Large intestine (tissue), 1 donor: ENCODE measurements around the gene SNX5. TPM values are rescaled to one million over a fixed set of nuclear protein-coding genes. Genes with fewer than 3 reads are reported as not detected.

Source experiments
- polyA plus RNA-seq: library from polyadenylated mRNA; unstranded; fragments of 120-200 nt; gene quantifications from one replicate; pipeline ENCODE4 v1.2.1, GENCODE V29; 2013

Gene SNX5
- polyA plus RNA-seq, 1 donor: 197 TPM

Other genes starting within 250 kb of the SNX5 start
- 33.3 TPM for gene MGME1, start 224 bp upstream of the SNX5 start, polyA plus RNA-seq
- gene OVOL2, start 89.1 kb upstream of the SNX5 start, polyA plus RNA-seq: 4.4 TPM
- 20.3 TPM for gene KAT14, start 169.1 kb upstream of the SNX5 start, polyA plus RNA-seq
- gene PET117, start 169.1 kb upstream of the SNX5 start, polyA plus RNA-seq: 22.6 TPM